HepG2 (cell line): ENCODE data around the gene GLS2. TPM values are rescaled to one million over a fixed set of nuclear protein-coding genes. Genes with fewer than 3 reads are reported as not detected.

Experiments
- ELF4 ChIP-seq: sonication (generic); formaldehyde crosslinking; IDR thresholded peaks from 2 replicates; pipeline ENCODE4 v1.5.0; 2020; ENCODE audit warnings: missing genetic modification reagents, mild to moderate bottlenecking, moderate library complexity, borderline replicate concordance
- GABPB1 ChIP-seq: IDR thresholded peaks from 2 replicates; pipeline ENCODE4 v1.6.1; 2016; ENCODE audit warnings: mild to moderate bottlenecking, missing genetic modification reagents, moderate library complexity, missing compliant biosample characterization
- HMGXB3 ChIP-seq: sonication (generic); formaldehyde crosslinking; IDR thresholded peaks from 2 replicates; pipeline ENCODE4 v1.4.0; 2020; ENCODE audit warnings: missing genetic modification reagents, borderline replicate concordance
- KLF11 ChIP-seq: IDR thresholded peaks from 2 replicates; pipeline ENCODE4 v1.6.1; 2016; ENCODE audit warnings: missing compliant biosample characterization
- NCOR1 ChIP-seq: fragments of 200-600 bp; sonication (generic); IDR thresholded peaks from 2 replicates; pipeline ENCODE4 v1.7.0; 2017; ENCODE audit warnings: antibody characterized with exemption, low read length, borderline replicate concordance
- NFIC ChIP-seq: IDR thresholded peaks from 2 replicates; pipeline ENCODE4 v1.6.1; 2012; ENCODE audit warnings: mild to moderate bottlenecking, low read length, inconsistent platforms
- PATZ1 ChIP-seq: sonication (generic); formaldehyde crosslinking; IDR thresholded peaks from 2 replicates; pipeline ENCODE4 v1.4.0; 2020; ENCODE audit warnings: missing genetic modification reagents
- PBX3 ChIP-seq: sonication (generic); formaldehyde crosslinking; IDR thresholded peaks from 2 replicates; pipeline ENCODE4 v1.8.1; 2023; ENCODE audit warnings: missing genetic modification reagents, inconsistent platforms, borderline replicate concordance
- RFX5 ChIP-seq: IDR thresholded peaks from 2 replicates; pipeline ENCODE4 v1.6.1; 2011; ENCODE audit warnings: low read depth, low read length, improper control_type of control experiment
- SP1 ChIP-seq, 2 experiments: fragments of 450-650 bp in 1 of 2; sonication (generic) in 1 of 2; formaldehyde crosslinking in 1 of 2; IDR thresholded peaks; 2 replicates each; pipeline versions ENCODE4 v1.4.0 to v1.6.1; 2016 to 2020; ENCODE audit warnings: missing genetic modification reagents in 1 of 2
- STAT6 ChIP-seq: sonication (generic); formaldehyde crosslinking; IDR thresholded peaks from 2 replicates; pipeline ENCODE4 v1.4.0; 2020; ENCODE audit warnings: missing genetic modification reagents, mild to moderate bottlenecking, borderline replicate concordance
- YY1 ChIP-seq: IDR thresholded peaks from 2 replicates; pipeline ENCODE4 v1.6.1; 2011; ENCODE audit warnings: low read length, low read depth, moderate library complexity, mild to moderate bottlenecking; ENCODE audit not compliant: insufficient read depth, insufficient replicate concordance
- ZNF264 ChIP-seq: sonication (generic); formaldehyde crosslinking; IDR thresholded peaks from 2 replicates; pipeline ENCODE4 v1.4.0; 2020; ENCODE audit warnings: missing genetic modification reagents
- ZNF30 ChIP-seq: sonication (generic); formaldehyde crosslinking; IDR thresholded peaks from 2 replicates; pipeline ENCODE4 v1.5.0; 2020; ENCODE audit warnings: mild to moderate bottlenecking, missing genetic modification reagents
- ZNF510 ChIP-seq: sonication (generic); formaldehyde crosslinking; IDR thresholded peaks from 2 replicates; pipeline ENCODE4 v1.4.0; 2020; ENCODE audit warnings: low read depth, mild to moderate bottlenecking, missing genetic modification reagents
- ZNF569 ChIP-seq: sonication (generic); formaldehyde crosslinking; IDR thresholded peaks from 2 replicates; pipeline ENCODE4 v1.5.0; 2020; ENCODE audit warnings: mild to moderate bottlenecking, missing genetic modification reagents, moderate library complexity, borderline replicate concordance
- polyA plus RNA-seq, 8 experiments: library from polyadenylated mRNA; depleted of rRNA in 3 of 8; stranded (reverse) in 7 of 8; unstranded in 1 of 8; fragments of >200 nt; fragmentation: Illumina TruSeq in 4 of 8; extraction: Trizol in 4 of 8; gene quantifications; 2 replicates each; pipeline versions ENCODE4 v1.2.1 to v1.2.3, GENCODE V29; 2011 to 2016; ENCODE audit warnings: low read depth in 4 of 8, missing spikeins in 1 of 8, mixed read lengths in 1 of 8; ENCODE audit not compliant: insufficient read depth in 1 of 8
- total RNA-seq, 5 experiments: library from RNA; depleted of rRNA; stranded (reverse); fragments of >200 nt; fragmentation: Illumina TruSeq; extraction: Trizol; gene quantifications; 2 replicates each; pipeline ENCODE4 v1.2.3, GENCODE V29; 2016; ENCODE audit warnings: low read depth in 1 of 5

The GLS2 gene
- total and polyA plus RNA-seq, 2 of the 13 experiments (the other 11 are each of a cell fraction or from before 2014, with no cell fraction given), result 8.6 to 12.2 TPM

GRCh38 chr12:56468216-56469006 is 19.6 kb downstream of the GLS2 start, which contains the start of gene SPRYD4 (continued):
- no peak; the same call in 1 of the 2 replicates for TF ChIP-seq NCOR1
- TF ChIP-seq YY1, result peak; percentile 94
- 0 out of 2 replicates have a peak, but pooled peaks have one; percentile 45 for TF ChIP-seq ZNF264 (CRISPR knock-in tag)
- TF ChIP-seq PATZ1 (CRISPR knock-in tag), result peak; percentile 93
- TF ChIP-seq ZNF510, result peak; percentile 93
- TF ChIP-seq ZNF30, result peak; percentile 79; the same call in 1 of the 2 replicates
- TF ChIP-seq NFIC, result 0 out of 2 replicates have a peak, but pooled peaks have one; percentile 53
- no peak for TF ChIP-seq ELF4 (CRISPR knock-in tag)
- TF ChIP-seq ZNF569 (CRISPR knock-in tag), result peak; percentile 95; the same call in 1 of the 2 replicates
- TF ChIP-seq GABPB1 (CRISPR knock-in tag), result peak; percentile 86
- TF ChIP-seq STAT6 (CRISPR knock-in tag), result no peak
- peak; percentile 87 for TF ChIP-seq HMGXB3 (CRISPR knock-in tag)
- TF ChIP-seq KLF11 (CRISPR knock-in tag), result peak; percentile 85; the same call in 1 of the 2 replicates
- TF ChIP-seq RFX5, result peak; percentile 39; the same call in 1 of the 2 replicates
- no peak for TF ChIP-seq SP1 (IDR thresholded peaks at IDR 0.05)
- peak; percentile 98 for TF ChIP-seq SP1 (CRISPR knock-in tag; IDR thresholded peaks at IDR 0.05)
- no peak for TF ChIP-seq PBX3 (CRISPR knock-in tag)
